Duodenal mucosa (tissue), 2 donors: ENCODE results near the gene MDFI.

Source experiments
- H3K27ac ChIP-seq: one replicate; pipeline ENCODE4 v1.7.0; 2013; ENCODE audit warnings: low read depth, low read length
- H3K27me3 ChIP-seq, 2 donors: one replicate each; pipeline ENCODE4 v1.7.0; 2013; ENCODE audit warnings: low read length in 2 of 2, control low read depth in 1 of 2; ENCODE audit not compliant: insufficient read depth in 2 of 2, control insufficient read depth in 1 of 2
- H3K36me3 ChIP-seq, 2 donors: one replicate each; pipeline ENCODE4 v1.7.0; 2013; ENCODE audit warnings: low read length in 2 of 2, control low read depth in 1 of 2; ENCODE audit not compliant: insufficient read depth in 2 of 2, control insufficient read depth in 1 of 2
- H3K4me1 ChIP-seq, 2 donors: one replicate each; pipeline ENCODE4 v1.7.0; 2013; ENCODE audit warnings: low read length in 2 of 2, control low read depth in 1 of 2; ENCODE audit not compliant: insufficient read depth in 2 of 2, control insufficient read depth in 1 of 2
- H3K4me3 ChIP-seq, 2 donors: one replicate each; pipeline ENCODE4 v1.7.0; 2013; ENCODE audit warnings: low read length in 2 of 2, low read depth in 1 of 2
- H3K9ac ChIP-seq, 2 donors: one replicate each; pipeline ENCODE4 v1.7.0; 2013; ENCODE audit warnings: low read length in 2 of 2, low read depth in 1 of 2
- H3K9me3 ChIP-seq, 2 donors: one replicate each; pipeline ENCODE4 v1.7.0; 2013; ENCODE audit warnings: low read length in 2 of 2, control low read depth in 1 of 2; ENCODE audit not compliant: control insufficient read depth in 1 of 2

MDFI gene

DNA sequence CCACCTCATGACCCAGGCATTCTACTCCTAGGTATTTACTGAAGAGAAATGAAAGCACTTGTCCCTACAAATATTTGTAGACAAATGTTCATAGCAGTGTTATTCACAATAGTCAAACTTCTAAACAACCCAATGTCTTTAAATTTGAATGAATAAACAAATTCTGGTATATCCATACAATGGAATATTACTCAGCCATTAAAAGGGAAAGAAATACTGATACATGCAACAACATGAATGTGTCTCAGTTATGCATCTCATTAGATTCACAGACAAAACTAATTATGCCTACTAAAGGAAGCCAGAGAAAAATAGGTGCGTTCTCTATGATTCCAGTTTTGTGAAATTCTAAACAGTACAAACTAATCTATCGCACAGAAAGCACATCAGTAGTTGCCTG is 30.7 kb downstream of the MDFI start:
- H3K27me3 ChIP-seq: no peaks in the 10 kb centered on the region
- no peak overlapping the region for H3K4me3 ChIP-seq

DNA sequence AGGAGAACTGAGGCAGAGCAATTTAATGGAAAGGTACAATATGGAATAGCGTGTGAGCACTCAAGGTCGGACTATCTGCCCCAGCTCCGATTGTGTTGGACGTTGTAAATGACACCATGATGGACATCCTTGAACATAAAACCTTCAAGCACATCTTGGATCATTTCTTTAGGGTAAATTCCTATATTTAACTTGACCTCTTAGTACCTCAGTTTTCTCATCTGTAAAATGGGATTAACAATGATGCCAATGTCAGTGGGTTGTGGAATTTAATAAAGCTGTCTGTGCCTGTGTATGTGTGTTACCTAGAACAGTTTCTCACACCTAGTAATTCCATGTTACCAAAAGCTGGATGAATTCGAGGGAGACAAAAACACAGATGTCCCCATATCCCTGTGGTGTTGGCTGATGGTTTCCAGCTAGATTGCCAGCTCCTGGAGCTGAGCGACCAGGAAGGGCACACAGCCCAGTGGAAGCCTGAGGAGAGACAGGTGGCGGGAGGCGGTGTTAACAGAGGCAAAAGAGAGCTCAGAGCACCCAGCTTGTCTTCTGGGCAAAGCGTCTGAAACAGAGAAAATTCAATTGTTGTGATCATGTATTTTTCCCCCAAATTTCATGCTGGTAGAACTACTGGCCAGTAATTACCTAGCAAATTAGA is 32.6 kb downstream of the MDFI start:
- H3K36me3 ChIP-seq: no peaks in the 10 kb centered on the region
- no peak overlapping the region for H3K9ac ChIP-seq
- H3K9me3 ChIP-seq: no peaks in the 10 kb centered on the region
- no peaks in the 10 kb centered on the region for H3K4me1 ChIP-seq
- no peak overlapping the region for H3K4me3 ChIP-seq
- no peaks in the 10 kb centered on the region for H3K27me3 ChIP-seq
- H3K27ac ChIP-seq: no peak overlapping the region

More for the DNA sequence above, 30.7 kb downstream of the MDFI start:
- Histone ChIP-seq H3K27ac (no peak overlapping the region), H3K36me3 (no peaks in the 10 kb centered on the region), H3K9ac (no peak overlapping the region), H3K4me1 (no peaks in the 10 kb centered on the region), H3K9me3 (no peaks in the 10 kb centered on the region)

DNA sequence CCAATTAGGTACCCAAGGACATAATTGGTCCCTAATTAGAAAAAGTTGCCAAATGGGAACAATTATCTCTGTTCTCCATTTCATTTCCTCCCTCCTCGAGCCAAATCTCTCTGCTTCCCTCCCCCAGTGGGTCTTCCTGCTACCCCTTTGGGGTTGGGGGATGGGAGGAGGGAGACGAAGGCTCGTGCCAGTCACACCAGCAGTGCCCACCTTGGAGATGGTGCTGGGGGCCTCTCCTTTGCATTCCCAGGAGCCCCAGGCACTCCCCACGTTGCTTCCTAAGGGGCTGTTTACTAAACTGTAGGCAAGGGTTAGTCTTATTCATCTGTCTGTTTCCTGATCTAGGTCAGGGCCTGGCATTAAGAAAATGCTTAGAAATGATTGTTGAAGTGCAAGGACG is 33.1 kb downstream of the MDFI start:
- Histone ChIP-seq H3K27ac (no peak overlapping the region), H3K27me3 (no peaks in the 10 kb centered on the region), H3K9me3 (no peaks in the 10 kb centered on the region), H3K9ac (no peak overlapping the region), H3K4me1 (no peaks in the 10 kb centered on the region), H3K36me3 (no peaks in the 10 kb centered on the region), H3K4me3 (no peak overlapping the region)

DNA sequence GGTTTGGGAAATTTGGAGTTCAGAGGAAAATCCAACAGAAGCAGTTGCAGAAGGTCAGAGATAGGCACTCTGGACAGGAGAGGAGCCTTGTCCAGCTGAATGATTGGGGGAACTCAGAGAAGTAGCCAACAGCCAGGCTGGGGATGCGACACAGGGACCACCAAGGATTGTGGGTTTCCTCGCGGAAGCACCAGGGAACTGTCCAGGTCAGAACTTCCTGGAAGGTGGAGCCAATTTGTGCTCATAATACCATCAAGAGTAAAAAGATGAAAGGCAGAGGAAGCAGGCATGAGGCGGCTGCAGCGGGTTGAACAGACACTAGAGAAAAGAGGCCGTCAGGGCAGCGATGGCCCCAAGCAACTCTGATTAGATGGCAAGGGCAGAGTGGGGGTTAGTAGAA is 33.7 kb downstream of the MDFI start:
- Histone ChIP-seq H3K27ac (no peak overlapping the region), H3K9me3 (no peaks in the 10 kb centered on the region), H3K4me3 (no peak overlapping the region), H3K4me1 (no peaks in the 10 kb centered on the region), H3K36me3 (no peaks in the 10 kb centered on the region), H3K9ac (no peak overlapping the region), H3K27me3 (peaks cover 0 to 4% of the 10 kb centered on the region in 2 donors)

DNA sequence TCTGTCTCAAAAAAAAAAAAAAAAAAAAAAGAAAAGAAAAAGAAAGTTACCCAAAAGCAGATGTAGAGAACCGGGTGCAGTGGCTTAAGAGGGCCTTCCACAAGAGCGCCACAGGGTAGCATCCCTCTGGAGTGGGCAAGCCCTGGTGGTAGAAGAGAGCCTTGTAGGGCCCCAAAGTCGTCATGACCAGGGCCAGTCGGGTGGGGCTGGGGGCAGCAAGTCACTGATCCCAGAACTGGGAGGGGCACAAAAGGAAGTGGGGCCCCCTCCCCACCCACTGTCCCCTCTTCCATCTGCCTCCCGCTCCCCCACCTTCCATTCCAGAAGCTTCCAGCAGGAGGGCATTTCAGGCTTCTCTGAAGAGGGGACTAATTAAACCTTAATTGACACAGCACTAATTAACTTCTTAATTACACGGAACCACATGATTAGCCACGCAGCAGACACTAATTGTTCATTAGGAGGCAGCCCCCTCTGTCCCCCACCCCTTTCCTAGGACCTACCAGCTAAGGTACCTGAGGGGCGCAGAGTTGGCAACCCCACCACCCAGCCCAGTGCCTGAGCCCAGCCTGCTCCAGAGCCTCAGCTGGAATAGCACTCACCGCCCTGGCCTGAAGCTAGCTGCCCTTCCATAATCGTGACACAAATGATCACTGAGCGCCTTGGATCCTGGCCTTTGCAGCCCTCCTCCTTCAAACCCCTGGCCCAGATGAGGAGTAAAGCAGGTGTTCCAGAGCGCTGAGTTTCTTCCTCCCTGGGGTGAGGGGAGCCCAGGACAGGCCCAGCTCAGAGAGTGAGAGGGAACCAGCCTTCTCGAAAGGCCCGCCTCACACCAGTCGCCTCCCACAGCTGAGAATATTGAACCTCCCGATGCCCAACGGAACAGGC is 34.8 kb downstream of the MDFI start:
- no peak overlapping the region for H3K27ac ChIP-seq
- no peaks in the 10 kb centered on the region for H3K36me3 ChIP-seq
- no peaks in the 10 kb centered on the region for H3K9me3 ChIP-seq
- no peaks in the 10 kb centered on the region for H3K4me1 ChIP-seq
- no peak overlapping the region for H3K4me3 ChIP-seq
- H3K9ac ChIP-seq: no peak overlapping the region
- H3K27me3 ChIP-seq: peaks cover 0 to 6% of the 10 kb centered on the region in 2 donors

DNA sequence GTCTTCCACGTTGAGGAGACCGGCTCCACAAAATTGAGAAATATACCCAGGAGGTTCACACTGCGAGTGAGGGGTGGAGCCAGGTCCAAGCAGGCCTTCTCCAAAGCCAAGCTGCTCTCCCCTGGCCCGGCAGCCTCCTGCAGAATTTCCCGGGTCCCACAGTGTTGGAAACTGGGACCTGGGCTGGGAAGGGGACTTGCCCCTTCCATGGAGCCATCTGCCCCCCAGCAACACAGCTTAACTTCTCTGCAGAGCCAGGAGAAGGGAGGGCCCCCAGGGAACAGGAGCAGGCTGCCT is 35.4 kb downstream of the MDFI start:
- H3K27me3 ChIP-seq: peaks cover 0 to 6% of the 10 kb centered on the region in 2 donors
- H3K9ac ChIP-seq: no peak overlapping the region
- H3K9me3 ChIP-seq: no peaks in the 10 kb centered on the region
- H3K27ac ChIP-seq: no peak overlapping the region
- no peaks in the 10 kb centered on the region for H3K36me3 ChIP-seq
- no peaks in the 10 kb centered on the region for H3K4me1 ChIP-seq
- H3K4me3 ChIP-seq: no peak overlapping the region

DNA sequence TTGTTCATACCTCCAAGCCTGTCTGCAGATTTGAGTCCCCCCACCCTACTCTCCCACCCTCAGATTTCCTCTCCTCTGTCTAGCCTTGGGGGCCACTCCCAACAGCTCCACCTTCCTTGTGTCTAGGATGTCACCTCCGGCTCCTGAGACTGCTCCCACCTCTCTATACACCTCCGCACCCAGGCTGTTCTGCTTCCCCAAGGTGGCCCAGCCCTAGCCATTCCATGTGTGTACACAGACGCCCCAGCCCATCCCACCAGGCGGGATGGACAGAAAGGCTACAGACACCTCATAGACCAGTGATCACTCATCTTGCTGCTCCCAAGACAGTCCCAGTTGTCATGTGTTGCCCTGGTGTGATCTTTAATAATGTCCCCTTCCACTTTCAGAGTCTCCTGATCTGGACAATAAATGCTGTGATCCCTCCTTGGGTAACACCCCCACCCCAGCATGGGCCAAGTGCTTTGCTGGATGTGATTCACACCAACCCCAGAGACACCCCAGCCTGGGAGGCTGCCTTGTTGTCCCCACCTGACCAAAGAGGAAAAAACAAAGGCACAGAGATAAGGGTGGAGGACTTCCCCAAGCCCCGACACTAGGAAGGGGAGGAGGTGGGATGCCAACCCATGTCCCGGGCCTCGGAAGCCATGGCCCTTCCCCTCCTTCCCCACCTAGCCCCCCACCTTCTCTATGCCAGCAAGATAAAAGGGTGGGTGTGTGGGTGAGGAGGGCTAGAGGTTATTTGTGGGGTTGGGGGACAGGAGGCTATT is 36.1 kb downstream of the MDFI start:
- Histone ChIP-seq H3K36me3 (no peaks in the 10 kb centered on the region), H3K4me3 (no peak overlapping the region), H3K27me3 (peaks cover 0 to 6% of the 10 kb centered on the region in 2 donors), H3K4me1 (no peaks in the 10 kb centered on the region), H3K9ac (no peak overlapping the region), H3K9me3 (no peaks in the 10 kb centered on the region), H3K27ac (no peak overlapping the region)

DNA sequence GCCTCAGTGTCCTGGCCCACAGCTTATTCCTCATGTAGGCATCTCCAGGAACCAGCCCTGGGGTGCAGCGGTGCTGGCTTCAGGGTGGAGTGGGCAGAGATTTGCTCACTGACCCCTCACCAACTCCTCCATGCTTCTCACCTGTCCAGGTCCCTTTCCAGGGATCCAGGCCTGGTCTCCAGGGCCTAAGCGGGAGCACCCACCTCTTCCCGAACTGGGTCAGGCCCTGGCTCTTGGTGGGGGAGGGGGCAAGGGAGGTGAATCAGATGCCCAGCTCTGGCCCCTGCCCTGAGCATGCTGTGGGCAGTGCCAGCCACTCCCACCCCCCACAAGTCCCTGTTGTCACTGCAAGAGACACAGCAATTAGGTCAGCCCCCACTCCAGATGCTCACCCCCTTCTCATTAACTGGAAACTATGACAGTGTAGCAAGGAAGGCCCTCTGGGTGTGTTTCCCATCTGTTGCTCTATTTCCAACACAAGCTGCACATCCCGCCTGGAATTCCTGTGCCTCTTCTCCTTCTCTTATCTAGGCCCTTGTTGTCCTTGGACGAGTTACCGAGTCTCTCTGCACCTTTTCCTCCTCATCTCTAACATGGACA is 37.0 kb downstream of the MDFI start:
- Histone ChIP-seq H3K27ac (no peak overlapping the region), H3K9me3 (no peaks in the 10 kb centered on the region), H3K36me3 (no peaks in the 10 kb centered on the region), H3K27me3 (peaks cover 0 to 6% of the 10 kb centered on the region in 2 donors), H3K4me1 (no peaks in the 10 kb centered on the region), H3K9ac (no peak overlapping the region), H3K4me3 (no peak overlapping the region)

DNA sequence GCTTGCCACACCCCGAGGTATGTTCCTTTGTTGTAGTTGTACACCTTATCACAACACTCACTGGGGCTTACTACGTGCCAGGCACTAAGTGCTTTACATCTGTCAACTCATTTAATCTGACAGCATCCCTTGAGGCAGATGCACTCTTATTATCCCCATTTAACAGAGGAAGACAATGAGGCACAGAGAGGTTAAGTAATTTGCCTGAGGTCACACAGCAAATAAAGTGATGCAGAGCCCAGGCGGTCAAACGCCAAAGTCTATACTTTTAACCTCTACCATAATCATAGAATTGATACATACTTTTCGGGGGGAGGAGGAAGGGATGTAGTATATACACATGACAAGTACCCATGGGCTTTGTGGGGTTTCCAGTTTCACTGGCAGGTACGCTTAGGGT is 37.7 kb downstream of the MDFI start:
- Histone ChIP-seq H3K4me1 (no peaks in the 10 kb centered on the region), H3K9me3 (no peaks in the 10 kb centered on the region), H3K36me3 (no peaks in the 10 kb centered on the region), H3K27ac (no peak overlapping the region), H3K9ac (no peak overlapping the region), H3K4me3 (no peak overlapping the region), H3K27me3 (peaks cover 0 to 6% of the 10 kb centered on the region in 2 donors)

DNA sequence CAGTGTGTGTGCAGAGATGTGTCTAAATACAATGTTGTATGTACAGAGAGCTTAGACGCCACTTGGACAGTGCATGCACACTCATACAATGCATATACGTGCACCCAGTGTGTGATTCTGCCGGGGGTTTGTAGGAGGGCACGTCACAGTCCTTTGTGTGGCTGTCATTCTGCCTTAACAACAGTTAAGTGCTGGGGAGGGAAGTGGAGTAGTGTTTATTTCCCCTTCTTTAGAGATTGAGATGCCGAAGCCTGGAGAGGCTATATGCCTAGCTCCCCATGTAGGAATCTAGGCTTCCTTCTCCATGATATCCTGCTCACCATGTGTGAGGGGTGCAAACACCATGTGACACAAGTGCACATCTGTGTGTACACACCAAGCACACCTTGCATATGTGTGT is 38.2 kb downstream of the MDFI start:
- no peaks in the 10 kb centered on the region for H3K4me1 ChIP-seq

More for the DNA sequence above, 38.2 kb downstream of the MDFI start:
- H3K9me3 ChIP-seq: no peaks in the 10 kb centered on the region
- no peak overlapping the region for H3K27ac ChIP-seq
- H3K4me3 ChIP-seq: no peak overlapping the region
- H3K36me3 ChIP-seq: no peaks in the 10 kb centered on the region
- H3K9ac ChIP-seq: no peak overlapping the region
- peaks cover 0 to 6% of the 10 kb centered on the region in 2 donors for H3K27me3 ChIP-seq
